ENCODE measurements around the gene KSR1.

The KSR1 gene

GRCh38 chr17:27520491-27521185 is 64.4 kb downstream of the KSR1 start:
- DNase-seq, result no peak

- no peak for DNase-seq
Measured at GRCh38 chr17:27521281-27522027, 65.2 kb downstream of the KSR1 start.

- no peak for DNase-seq
Measured at GRCh38 chr17:27522028-27522635, 65.9 kb downstream of the KSR1 start.

GRCh38 chr17:27523712-27524111 is 67.5 kb downstream of the KSR1 start:
- no peak for DNase-seq

- DNase-seq, result no peak
Measured at GRCh38 chr17:27524594-27524993, 68.3 kb downstream of the KSR1 start.

- DNase-seq, result no peak
Measured at GRCh38 chr17:27525316-27525715, 69.1 kb downstream of the KSR1 start.

- DNase-seq, result no peak
Measured at GRCh38 chr17:27525836-27526603, 69.8 kb downstream of the KSR1 start.

- no peak for DNase-seq
Measured at GRCh38 chr17:27526604-27527002, 70.4 kb downstream of the KSR1 start.

- DNase-seq, result peak; percentile 71
Measured at GRCh38 chr17:27529230-27529796, 73.1 kb downstream of the KSR1 start.

- no peak for DNase-seq
Measured at GRCh38 chr17:27530764-27531391, 74.6 kb downstream of the KSR1 start.

- DNase-seq, result no peak
Measured at GRCh38 chr17:27531469-27531961, 75.3 kb downstream of the KSR1 start.

GRCh38 chr17:27532269-27533263 is 76.3 kb downstream of the KSR1 start:
- DNase-seq, result no peak

- no peak for DNase-seq
Measured at GRCh38 chr17:27533874-27534815, 77.9 kb downstream of the KSR1 start.

GRCh38 chr17:27535178-27535928 is 79.1 kb downstream of the KSR1 start:
- DNase-seq, result no peak

GRCh38 chr17:27535975-27536374 is 79.7 kb downstream of the KSR1 start:
- DNase-seq, result no peak

- DNase-seq, result no peak
Measured at GRCh38 chr17:27536781-27537180, 80.5 kb downstream of the KSR1 start.

- no peak for DNase-seq
Measured at GRCh38 chr17:27538156-27538955, 82.1 kb downstream of the KSR1 start.

GRCh38 chr17:27539152-27539551 is 82.9 kb downstream of the KSR1 start:
- no peak for DNase-seq

All from NCI-H146 (cell line).